GM18499 (cell line): ENCODE results near the gene FRS2.

Experiments used
- ATAC-seq: cut with Tn5 transposase; IDR thresholded peaks from one replicate; pipeline ENCODE4 v1.9.1; 2021; ENCODE audit warnings: moderate number of reproducible peaks; ENCODE audit not compliant: insufficient read depth, unreplicated experiment

FRS2 gene

GRCh38 chr12:69613351-69613750, 143.2 kb downstream of the FRS2 start:
- no peak for ATAC-seq

- ATAC-seq = no peak
Measured at GRCh38 chr12:69616025-69616424, 145.8 kb downstream of the FRS2 start.

DNA sequence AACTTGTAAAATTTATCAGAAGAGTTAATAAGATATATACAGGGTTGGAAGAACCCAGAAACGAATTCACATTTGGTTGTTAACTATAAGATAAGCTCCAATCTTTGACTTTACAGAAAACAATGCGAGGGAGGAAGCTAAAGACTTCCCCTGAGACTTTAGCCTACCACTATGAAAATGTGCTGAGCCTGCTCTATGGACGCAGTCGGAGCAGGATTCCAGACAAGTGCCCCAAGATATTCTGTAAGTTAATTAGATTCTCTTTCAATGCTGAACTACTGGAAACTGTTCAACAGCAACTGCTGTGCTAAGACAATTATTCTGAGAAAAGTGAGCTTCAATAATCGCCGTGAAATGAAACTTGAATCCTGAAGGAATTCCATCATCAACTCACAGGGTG, 148.9 kb downstream of the FRS2 start:
- no peak for ATAC-seq

GRCh38 chr12:69620077-69620476, 149.9 kb downstream of the FRS2 start:
- no peak for ATAC-seq

GRCh38 chr12:69620921-69621320, 150.7 kb downstream of the FRS2 start:
- no peak for ATAC-seq

DNA sequence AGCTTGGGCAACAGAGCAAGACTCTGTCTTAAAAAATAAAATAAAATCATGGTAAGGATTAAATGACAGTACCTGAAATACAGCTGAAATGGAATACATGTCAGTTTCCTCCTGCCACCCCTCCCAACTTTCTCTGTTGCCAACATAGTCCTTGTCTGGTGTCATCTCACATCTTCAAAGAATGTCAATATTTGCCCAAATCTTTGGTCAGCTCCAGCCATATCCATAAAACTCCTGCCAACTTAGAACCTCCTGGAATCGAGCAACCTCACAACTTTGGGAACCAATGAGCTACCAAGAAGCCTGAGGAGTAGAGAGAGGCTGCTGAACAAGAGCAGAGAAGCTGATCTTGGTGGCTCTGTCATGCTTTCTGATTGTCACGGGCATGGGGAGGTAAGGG, 151.4 kb downstream of the FRS2 start:
- ATAC-seq = no peak

- ATAC-seq = no peak
Measured at GRCh38 chr12:69623970-69624369, 153.8 kb downstream of the FRS2 start.

GRCh38 chr12:69627501-69627900, 157.3 kb downstream of the FRS2 start:
- no peak for ATAC-seq
